IPS-NIHi11 (cell line): ENCODE measurements around the gene PXMP2.
"Not testable (repeated sequence)": the region's sequence is repeated elsewhere in the genome, so short reads cannot be mapped to it uniquely, and the experiment has no call there.

ENCODE experiments used
- DNase-seq: peaks from one replicate; pipeline ENCODE4 v3.0.0; 2012; ENCODE audit warnings: mixed read lengths, low spot score

Gene PXMP2

GRCh38 chr12:132694888-132695287 lies 7.5 kb downstream of the PXMP2 start:
- not testable (repeated sequence) for DNase-seq

- no peak for DNase-seq
Observed at GRCh38 chr12:132695431-132695830, 8.0 kb downstream of the PXMP2 start.

- no peak for DNase-seq
Observed at GRCh38 chr12:132698341-132698740, 11.0 kb downstream of the PXMP2 start.

- DNase-seq: no peak
Observed at GRCh38 chr12:132700212-132700822, 12.9 kb downstream of the PXMP2 start.

GRCh38 chr12:132702640-132703039 lies 15.3 kb downstream of the PXMP2 start:
- DNase-seq: no peak

GRCh38 chr12:132703641-132704040 lies 16.3 kb downstream of the PXMP2 start:
- DNase-seq: no peak

GRCh38 chr12:132707241-132707640 lies 19.9 kb downstream of the PXMP2 start:
- no peak for DNase-seq

- DNase-seq: no peak
Observed at GRCh38 chr12:132708150-132708549, 20.8 kb downstream of the PXMP2 start.

GRCh38 chr12:132710043-132710404 lies 22.6 kb downstream of the PXMP2 start:
- DNase-seq: no peak

GRCh38 chr12:132710405-132711079 lies 23.2 kb downstream of the PXMP2 start, which contains the start of gene PGAM5:
TSS of gene PGAM5 (plus strand) at chr12:132710842. CDS start at chr12:132710877, 35 bp downstream.
- peak; percentile 91 for DNase-seq

GRCh38 chr12:132711080-132711843 lies 23.9 kb downstream of the PXMP2 start:
- DNase-seq: no peak

- DNase-seq: no peak
Observed at GRCh38 chr12:132713123-132713522, 25.7 kb downstream of the PXMP2 start.

- no peak for DNase-seq
Observed at GRCh38 chr12:132715874-132716273, 28.5 kb downstream of the PXMP2 start.

- DNase-seq: no peak
Observed at GRCh38 chr12:132716356-132716755, 29.0 kb downstream of the PXMP2 start.

GRCh38 chr12:132717011-132717410 lies 29.6 kb downstream of the PXMP2 start:
- no peak for DNase-seq

- no peak for DNase-seq
Observed at GRCh38 chr12:132717531-132718387, 30.4 kb downstream of the PXMP2 start.

- no peak for DNase-seq
Observed at GRCh38 chr12:132718644-132719043, 31.3 kb downstream of the PXMP2 start.

- DNase-seq: no peak
Observed at GRCh38 chr12:132719141-132719953, 32.0 kb downstream of the PXMP2 start.

- no peak for DNase-seq
Observed at GRCh38 chr12:132719954-132720324, 32.6 kb downstream of the PXMP2 start.

GRCh38 chr12:132720606-132721345 lies 33.4 kb downstream of the PXMP2 start:
- DNase-seq: no peak
